Measurements from ENCODE around the gene COL5A1. TPM values are rescaled to one million over a fixed set of nuclear protein-coding genes. Genes with fewer than 3 reads are reported as not detected.

COL5A1 gene
- polyA plus RNA-seq, 3 donors, result 0.01 TPM; not detected in 2

DNA sequence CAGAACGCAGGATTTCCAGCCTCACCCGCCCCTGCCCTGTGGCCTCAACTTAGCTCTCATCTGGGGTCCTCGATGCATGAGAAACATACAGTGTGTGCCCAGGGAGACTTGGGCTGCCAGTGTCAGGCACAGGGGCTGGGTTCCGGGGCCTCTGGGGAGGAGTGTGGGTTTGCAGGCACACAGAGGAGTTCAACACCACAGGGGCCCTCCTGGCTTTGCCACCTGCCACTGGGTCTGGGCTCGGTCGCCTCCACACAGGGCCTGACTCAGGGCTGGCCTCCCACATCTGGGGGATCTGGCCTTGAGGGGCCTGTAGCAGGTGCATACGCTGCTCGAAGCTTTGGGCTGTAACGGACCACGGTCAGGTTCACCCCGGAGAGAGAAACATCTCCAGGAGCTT is 111.6 kb downstream of the COL5A1 start:
- H3K9me3 Mint-ChIP-seq, result peaks cover 0 to 2% (median under 1%) of the 10 kb centered on the region in 7 donors
- H3K4me3 Mint-ChIP-seq, result no peak overlapping the region
- no peak overlapping the region for H3K9ac ChIP-seq (ENCODE audit: insufficient read depth, low read length, poor library complexity, severe bottlenecking)
- intact Hi-C loops (cut with micrococcal nuclease), result no loop called here
- H3K36me3 ChIP-seq (replicated peaks in 1 of 2; ENCODE audit: control insufficient read depth in 1 of 2, insufficient read depth in 2 of 2, low read length in 2 of 2), result no peaks in the 10 kb centered on the region
- H3K4me3 ChIP-seq (replicated peaks in 1 of 3; ENCODE audit: low read depth in 2 of 3, low read length in 3 of 3), result no peak overlapping the region
- H3K79me2 ChIP-seq (ENCODE audit: insufficient read depth, low read length), result no peaks in the 10 kb centered on the region
- peaks cover 2 to 7% (median 2%) of the 10 kb centered on the region in 3 donors for H3K27me3 Mint-ChIP-seq (ENCODE audit: low read depth in 3 of 3)
- no peaks in the 10 kb centered on the region for H3K36me3 Mint-ChIP-seq
- H2AFZ ChIP-seq (ENCODE audit: insufficient read depth, low read depth, low read length, poor library complexity, severe bottlenecking), result no peak overlapping the region
- no peaks in the 10 kb centered on the region for H4K20me1 ChIP-seq (ENCODE audit: insufficient read depth, low read length)
- no peak for DNase-seq
- H3K4me2 ChIP-seq (replicated peaks; ENCODE audit: extremely low read depth, low read length, poor library complexity, severe bottlenecking), result no peak overlapping the region
- H3K27ac Mint-ChIP-seq, result no peak overlapping the region
- peaks cover 2% of the 10 kb centered on the region in 2 donors for H3K9me3 ChIP-seq (replicated peaks in 1 of 2; ENCODE audit: control insufficient read depth in 1 of 2, insufficient read depth in 1 of 2, low read length in 2 of 2)
- H3K4me1 Mint-ChIP-seq, result no peaks in the 10 kb centered on the region
- H3K27me3 ChIP-seq (ENCODE audit: control insufficient read depth in 2 of 2, insufficient read depth in 2 of 2, low read length in 2 of 2), result no peaks in the 10 kb centered on the region
- no peaks in the 10 kb centered on the region for H3K4me1 ChIP-seq (ENCODE audit: control insufficient read depth in 1 of 2, insufficient read depth in 2 of 2, low read length in 2 of 2)
- 97% methylated on average over 11 of the region's 11 CpGs for WGBS (ENCODE audit: insufficient coverage)
- TF ChIP-seq CTCF (IDR thresholded peaks at IDR 0.05), result no peak
- no peak overlapping the region for H3K27ac ChIP-seq (ENCODE audit: low read depth in 1 of 2, low read length in 2 of 2)

GRCh38 chr9:134755221-134755907 is 113.8 kb downstream of the COL5A1 start:
- Histone ChIP-seq H3K4me3 (replicated peaks in 1 of 3; ENCODE audit: low read depth in 2 of 3, low read length in 3 of 3) (no peak overlapping the region), H3K9ac (ENCODE audit: insufficient read depth, low read length, poor library complexity, severe bottlenecking) (no peak overlapping the region), H3K27me3 (ENCODE audit: control insufficient read depth in 2 of 2, insufficient read depth in 2 of 2, low read length in 2 of 2) (no peaks in the 10 kb centered on the region), H3K27ac (ENCODE audit: low read depth in 1 of 2, low read length in 2 of 2) (no peak overlapping the region), H3K4me1 (ENCODE audit: control insufficient read depth in 1 of 2, insufficient read depth in 2 of 2, low read length in 2 of 2) (no peaks in the 10 kb centered on the region), H3K4me2 (replicated peaks; ENCODE audit: extremely low read depth, low read length, poor library complexity, severe bottlenecking) (no peak overlapping the region), H4K20me1 (ENCODE audit: insufficient read depth, low read length) (no peaks in the 10 kb centered on the region), H3K79me2 (ENCODE audit: insufficient read depth, low read length) (no peaks in the 10 kb centered on the region), H3K9me3 (replicated peaks in 1 of 2; ENCODE audit: control insufficient read depth in 1 of 2, insufficient read depth in 1 of 2, low read length in 2 of 2) (peaks cover 0 to 7% of the 10 kb centered on the region in 2 donors), H3K36me3 (replicated peaks in 1 of 2; ENCODE audit: control insufficient read depth in 1 of 2, insufficient read depth in 2 of 2, low read length in 2 of 2) (no peaks in the 10 kb centered on the region), H2AFZ (ENCODE audit: insufficient read depth, low read depth, low read length, poor library complexity, severe bottlenecking) (no peak overlapping the region)
- no peaks in the 10 kb centered on the region for H3K4me1 Mint-ChIP-seq
- no peak for DNase-seq
- WGBS (ENCODE audit: insufficient coverage), result 84% methylated on average over 8 of the region's 14 CpGs
- H3K4me3 Mint-ChIP-seq, result no peak overlapping the region
- peaks cover 2 to 4% (median 2%) of the 10 kb centered on the region in 3 donors for H3K27me3 Mint-ChIP-seq (ENCODE audit: low read depth in 3 of 3)
- no peak overlapping the region for H3K27ac Mint-ChIP-seq
- no peak for TF ChIP-seq CTCF (IDR thresholded peaks at IDR 0.05)
- no peaks in the 10 kb centered on the region for H3K36me3 Mint-ChIP-seq
- H3K9me3 Mint-ChIP-seq, result peaks cover 0 to 4% (median 2%) of the 10 kb centered on the region in 7 donors
- intact Hi-C loops (cut with micrococcal nuclease), result no loop called here

Data from CD14-positive monocyte (primary cell).